ENCODE data around the gene RPH3AL.
"Not testable (repeated sequence)": the region's sequence is repeated elsewhere in the genome, so short reads cannot be mapped to it uniquely, and the experiment has no call there.

RPH3AL gene

DNA sequence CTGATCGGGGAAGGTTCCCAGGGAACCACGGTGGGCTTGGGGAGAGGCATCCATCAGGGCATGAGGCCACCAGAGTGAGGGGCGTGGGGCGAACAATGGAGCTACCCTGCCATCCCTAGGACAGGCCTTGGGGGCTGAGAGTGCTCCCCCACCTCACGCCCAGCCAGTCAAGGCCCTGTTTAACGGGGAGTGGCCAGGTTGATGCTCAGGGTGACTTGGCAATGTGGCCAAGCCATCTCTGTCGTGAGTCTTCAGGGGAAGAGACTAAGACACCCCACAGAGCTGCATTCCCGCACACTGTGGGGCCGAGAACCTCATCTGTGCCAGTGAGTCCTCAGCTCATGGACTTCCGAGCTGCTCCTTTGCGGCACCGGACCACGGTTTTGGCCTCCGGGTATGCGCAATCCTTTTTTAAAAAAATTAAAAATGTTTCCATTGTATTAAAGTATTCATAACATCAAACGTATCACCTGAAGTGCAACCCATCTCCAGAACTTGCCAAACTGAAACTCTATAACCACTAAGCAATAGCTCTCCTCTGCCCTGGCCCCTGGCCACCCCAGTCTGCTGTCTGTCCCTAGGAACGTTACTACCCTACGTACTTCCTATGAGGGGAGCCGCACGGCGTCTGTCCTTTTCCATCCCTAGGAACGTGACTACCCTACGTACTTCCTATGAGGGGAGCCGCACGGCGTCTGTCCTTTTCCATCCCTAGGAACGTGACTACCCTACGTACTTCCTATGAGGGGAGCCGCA, 99.3 kb downstream of the RPH3AL start:
- no peak for DNase-seq

DNA sequence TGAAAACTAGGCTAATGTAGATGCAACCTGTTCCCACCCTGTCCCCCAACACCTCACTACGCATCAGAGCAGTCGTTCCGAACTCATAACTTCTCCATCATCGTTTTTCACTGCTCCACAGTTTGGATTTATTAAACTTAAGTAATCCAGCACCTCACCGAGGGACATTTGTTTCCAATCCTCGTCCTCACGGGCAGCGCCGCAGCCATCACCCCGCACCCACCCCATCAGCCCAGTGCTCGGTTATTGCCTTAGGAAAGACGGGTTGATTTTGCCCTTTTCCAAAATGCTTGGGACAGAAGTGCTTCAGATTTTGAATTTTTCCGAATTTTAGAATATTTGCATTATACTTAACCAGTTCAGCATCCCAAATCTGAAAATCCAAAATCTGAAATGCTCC, 100.2 kb downstream of the RPH3AL start:
- DNase-seq = no peak

- DNase-seq = no peak
Measured at GRCh38 chr17:251531-251930, 101.1 kb downstream of the RPH3AL start.

GRCh38 chr17:250487-251300, 101.9 kb downstream of the RPH3AL start:
- DNase-seq = no peak

GRCh38 chr17:249236-249993, 103.2 kb downstream of the RPH3AL start:
- no peak for DNase-seq

DNA sequence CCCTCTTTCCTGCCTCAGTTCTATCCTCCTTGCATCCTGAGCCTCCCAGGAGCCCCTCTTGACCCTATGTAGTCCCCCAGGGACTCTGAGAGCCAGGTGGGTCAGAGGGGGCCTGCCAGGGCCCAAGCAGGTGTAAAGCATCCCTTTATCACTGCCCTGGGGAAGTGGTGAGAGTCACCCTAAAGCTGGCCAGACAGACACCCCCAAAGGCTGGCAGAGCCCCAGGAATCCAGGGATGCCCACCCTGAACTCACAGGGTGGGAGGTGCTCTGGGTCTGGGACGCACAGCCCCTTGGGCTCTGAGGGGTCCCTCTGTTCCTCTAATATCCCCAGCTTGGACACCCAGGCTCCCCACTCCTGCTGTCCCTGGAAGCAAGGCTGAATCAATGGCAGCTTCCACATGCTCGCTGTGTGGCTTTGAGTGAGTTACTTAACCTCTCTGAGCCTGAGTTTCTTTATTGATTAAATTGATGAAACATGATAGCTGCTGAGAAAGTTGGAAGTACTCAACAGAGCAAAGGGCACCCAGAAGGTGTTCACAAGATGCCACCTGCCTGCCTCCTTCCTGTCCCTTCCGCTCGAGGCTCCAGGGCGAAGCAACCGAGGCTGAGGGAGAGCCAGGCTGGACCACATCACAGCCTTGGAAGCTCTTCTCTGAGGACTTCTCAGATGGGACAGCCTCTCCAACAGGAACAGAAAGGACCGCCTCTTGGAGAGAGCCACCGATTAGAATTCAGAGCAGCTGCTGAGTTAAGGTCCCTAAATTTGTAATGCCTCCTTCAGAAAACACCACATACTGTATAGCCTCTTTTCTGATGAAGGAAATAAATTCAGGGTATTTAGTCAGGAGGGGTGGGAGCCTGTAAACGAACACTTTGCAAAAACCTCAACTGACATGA, 104.0 kb downstream of the RPH3AL start:
- no peak for DNase-seq

DNA sequence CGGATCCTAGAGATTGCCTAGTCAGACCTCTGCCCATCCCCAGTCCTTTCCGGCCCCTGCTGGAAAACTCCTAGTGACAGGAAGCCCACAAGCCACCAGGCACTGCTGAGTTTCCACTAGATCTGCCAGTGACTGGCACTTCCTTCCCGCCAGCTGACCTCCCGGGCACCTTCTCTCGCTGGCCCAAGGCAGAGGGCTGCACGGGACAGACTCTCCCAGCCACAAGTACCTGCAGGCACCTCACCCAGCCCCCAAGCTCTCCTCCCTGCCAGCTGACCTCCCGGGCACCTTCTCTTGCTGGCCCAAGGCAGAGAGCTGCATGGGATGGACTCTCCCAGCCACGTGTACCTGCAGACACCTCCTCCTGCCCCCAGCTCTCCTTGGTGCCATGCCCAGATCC, 104.8 kb downstream of the RPH3AL start:
- DNase-seq = no peak

- no peak for DNase-seq
Measured at GRCh38 chr17:246851-247421, 105.7 kb downstream of the RPH3AL start.

DNA sequence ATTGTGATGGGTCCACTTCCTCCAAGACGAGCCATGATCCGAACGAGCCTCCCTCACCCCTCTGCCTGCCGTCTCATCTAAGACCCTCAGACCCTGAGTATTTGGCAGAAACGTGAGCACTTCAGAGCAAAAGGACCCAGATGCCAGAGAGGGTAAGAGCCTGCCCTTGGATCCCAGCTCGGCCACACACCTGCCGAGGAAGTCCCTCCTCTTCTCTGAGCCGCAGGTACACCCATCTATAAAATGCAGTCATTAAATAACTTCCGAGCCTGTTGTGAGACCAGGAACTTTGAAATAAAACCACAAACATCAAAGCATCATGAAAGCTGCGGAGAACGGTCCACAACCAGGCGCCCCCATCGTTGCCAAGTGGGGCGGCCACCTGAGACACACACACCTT, 106.4 kb downstream of the RPH3AL start:
- no peak for DNase-seq

DNA sequence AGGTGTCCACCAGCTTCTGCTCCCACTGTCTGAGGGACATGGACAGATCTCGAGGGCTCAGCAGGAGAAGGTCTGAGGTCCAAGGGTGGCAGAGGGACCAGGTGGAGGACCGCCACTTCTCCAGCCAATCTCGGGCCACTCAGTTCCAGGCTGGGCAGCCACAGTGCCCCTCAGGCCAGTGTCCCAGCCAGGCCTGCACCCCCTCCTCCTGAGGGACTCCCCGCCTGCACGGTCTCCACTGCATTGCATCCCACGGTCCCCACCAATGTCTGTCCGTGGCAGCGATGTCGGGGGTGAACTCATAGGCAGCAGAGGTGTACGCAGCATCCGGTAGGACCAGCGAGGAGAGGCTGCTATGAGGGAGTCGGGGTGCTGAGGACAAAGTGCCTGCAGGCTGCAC, 107.0 kb downstream of the RPH3AL start:
- no peak for DNase-seq

DNA sequence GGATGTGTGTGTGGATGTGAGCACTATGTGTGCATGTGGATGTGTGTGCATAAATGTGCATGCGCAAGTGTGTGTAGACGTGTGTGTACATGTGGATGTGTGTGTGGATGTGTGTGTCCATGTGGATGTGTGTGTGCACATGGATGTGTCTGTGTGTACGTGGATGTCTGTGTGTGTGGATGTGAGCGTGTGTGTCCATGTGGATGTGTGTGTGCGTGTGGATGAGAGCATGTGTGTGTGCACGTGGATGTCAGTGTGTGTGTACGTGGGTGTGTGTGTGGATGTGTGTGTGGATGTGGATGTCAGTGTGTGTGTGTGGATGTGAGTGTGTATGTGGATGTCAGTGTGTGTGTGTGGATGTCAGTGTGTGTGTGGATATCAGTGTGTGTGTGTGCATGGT, 107.6 kb downstream of the RPH3AL start:
- DNase-seq = no peak

- not testable (repeated sequence) for DNase-seq
Measured at GRCh38 chr17:243924-244323, 108.7 kb downstream of the RPH3AL start.

DNA sequence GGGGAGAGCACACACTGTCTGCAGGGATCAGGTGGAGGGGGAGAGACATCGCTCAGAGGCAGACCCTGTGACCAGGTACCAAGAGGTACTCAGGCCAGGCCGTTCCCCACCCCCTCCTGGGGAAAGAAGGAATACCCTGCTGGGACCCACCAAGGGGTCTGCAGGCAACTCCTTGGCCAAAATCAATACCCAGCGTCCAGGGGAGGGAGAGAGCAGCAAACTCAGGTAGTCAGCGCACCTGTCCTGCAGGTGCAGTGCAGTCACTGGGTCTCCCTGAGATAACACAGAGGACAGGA, 113.7 kb downstream of the RPH3AL start:
- DNase-seq = no peak

DNA sequence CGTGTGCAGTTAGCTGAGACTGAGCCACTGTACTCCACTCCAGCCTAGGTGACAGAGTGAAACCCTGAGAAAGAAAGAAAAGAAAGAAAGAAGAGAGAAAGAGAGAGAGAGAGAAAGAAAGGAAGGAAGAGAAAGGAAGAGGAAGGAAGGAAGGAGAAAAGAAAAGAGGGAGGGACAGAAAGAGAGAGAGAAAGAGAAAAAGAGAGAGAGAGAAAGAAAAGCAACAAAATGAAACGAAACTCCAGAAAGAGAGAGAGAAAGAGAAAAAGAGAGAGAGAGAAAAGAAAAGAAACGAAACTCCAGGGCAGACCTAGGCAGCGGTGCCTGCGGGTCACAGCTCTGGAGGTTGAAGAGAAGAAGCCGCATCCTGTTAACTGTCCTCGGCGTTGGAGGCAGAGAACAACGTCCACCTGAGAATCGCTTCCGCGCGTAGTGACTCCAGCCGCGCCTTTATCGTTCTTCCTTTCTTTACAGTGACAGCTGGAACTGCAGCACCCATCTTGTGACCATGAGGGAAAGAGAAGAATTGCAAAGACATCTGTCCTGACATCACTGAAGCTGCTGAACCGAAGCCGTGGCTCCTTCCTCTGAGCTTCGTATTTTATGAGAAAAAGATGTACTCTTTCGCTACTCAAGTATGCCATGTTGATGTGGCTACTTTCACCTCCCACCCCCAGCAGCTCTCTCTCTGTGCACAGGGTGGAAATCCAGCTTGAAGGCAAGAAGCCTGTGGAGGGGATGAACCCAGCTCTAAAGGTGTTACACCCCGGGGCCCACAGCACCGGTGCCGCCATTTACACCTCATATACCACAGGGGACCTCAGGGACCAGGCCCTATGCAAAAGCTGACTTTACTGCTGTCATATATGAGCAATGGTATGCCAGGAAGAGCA, 114.3 kb downstream of the RPH3AL start:
- DNase-seq = no peak

- DNase-seq = no peak
Measured at GRCh38 chr17:237406-237955, 115.1 kb downstream of the RPH3AL start.

- no peak for DNase-seq
Measured at GRCh38 chr17:236641-237405, 115.8 kb downstream of the RPH3AL start.

- DNase-seq = no peak
Measured at GRCh38 chr17:235831-236640, 116.6 kb downstream of the RPH3AL start.

GRCh38 chr17:234994-235830, 117.4 kb downstream of the RPH3AL start:
- DNase-seq = not testable (repeated sequence)

Data from NCI-H774 (cell line).